GM19324 (cell line): ENCODE measurements around the gene OR7G1.
A peak's percentile ranks its signal among the peaks of the same experiment; 100 is the strongest.

Experiments
- ATAC-seq: cut with Tn5 transposase; IDR thresholded peaks from one replicate; pipeline ENCODE4 v1.9.1; 2021; ENCODE audit warnings: mild to moderate bottlenecking, moderate library complexity; ENCODE audit not compliant: unreplicated experiment, low FRiP score

Gene OR7G1, protein sequence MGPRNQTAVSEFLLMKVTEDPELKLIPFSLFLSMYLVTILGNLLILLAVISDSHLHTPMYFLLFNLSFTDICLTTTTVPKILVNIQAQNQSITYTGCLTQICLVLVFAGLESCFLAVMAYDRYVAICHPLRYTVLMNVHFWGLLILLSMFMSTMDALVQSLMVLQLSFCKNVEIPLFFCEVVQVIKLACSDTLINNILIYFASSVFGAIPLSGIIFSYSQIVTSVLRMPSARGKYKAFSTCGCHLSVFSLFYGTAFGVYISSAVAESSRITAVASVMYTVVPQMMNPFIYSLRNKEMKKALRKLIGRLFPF

GRCh38 chr19:9115307-9115813, at the start of gene OR7G1:
OR7G1 (minus strand) TSS chr19:9115763; CDS start chr19:9115763, 0 bp downstream.
- no peak for ATAC-seq

DNA sequence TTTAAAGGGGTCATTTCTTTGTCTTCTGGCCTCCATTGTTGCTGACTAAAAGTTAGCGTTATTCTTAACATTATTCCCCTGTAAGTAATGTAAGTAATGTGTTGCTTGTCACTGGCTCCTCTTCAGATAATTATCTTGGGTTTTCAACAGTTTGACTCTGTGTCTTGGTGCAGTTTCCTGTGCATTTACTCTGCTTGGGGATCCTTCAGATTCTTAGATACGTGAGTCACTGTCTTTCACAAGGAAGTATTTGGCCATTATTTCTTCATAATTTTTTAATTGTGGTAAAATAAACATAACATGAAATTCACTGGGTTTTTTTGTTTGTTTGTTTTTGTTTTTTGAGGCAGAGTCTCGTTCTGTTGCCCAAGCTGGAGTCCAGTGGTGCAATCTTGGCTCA, 49.7 kb upstream of the OR7G1 start:
- no peak for ATAC-seq

DNA sequence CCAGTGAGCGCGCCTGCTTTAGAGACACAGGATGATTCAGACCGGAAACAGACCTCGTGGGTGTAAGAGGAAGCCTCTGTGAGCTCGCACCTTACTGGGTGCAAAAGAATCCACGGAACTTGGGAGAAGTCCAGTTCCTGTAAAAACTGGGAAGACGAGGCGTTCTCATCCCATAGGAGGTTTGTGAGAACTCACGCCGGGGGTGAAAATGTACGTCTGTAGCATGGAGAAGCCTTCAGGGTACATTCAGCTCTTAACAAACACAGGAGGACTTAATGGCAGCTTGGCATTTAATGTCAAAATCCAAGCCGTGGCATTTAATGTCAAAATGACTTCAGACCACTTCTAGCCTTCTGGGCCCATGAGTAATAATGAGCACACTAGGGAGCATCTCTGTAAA, 45.9 kb upstream of the OR7G1 start:
- ATAC-seq, result no peak

DNA sequence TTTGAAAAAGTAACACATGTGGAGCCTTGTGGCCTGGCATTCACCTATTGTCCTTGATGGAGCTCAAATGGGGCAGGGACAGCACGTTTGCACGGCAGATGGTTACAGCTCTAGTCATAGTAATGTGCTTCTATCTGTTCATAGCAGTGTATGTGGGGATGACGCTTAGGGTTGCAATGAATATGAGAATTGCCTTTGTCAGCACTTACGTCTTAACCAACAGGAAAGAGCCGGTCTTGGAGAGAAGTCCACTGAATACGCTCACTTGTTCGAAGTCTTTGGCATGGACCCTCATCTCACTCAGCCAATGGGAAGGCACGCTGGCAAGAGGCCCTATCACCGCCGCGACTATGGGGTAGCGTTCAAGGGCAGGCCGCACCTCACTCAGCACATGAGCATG, 44.3 kb upstream of the OR7G1 start:
- ATAC-seq, result no peak

- no peak for ATAC-seq
Measured at GRCh38 chr19:9156304-9156703, 40.7 kb upstream of the OR7G1 start.

DNA sequence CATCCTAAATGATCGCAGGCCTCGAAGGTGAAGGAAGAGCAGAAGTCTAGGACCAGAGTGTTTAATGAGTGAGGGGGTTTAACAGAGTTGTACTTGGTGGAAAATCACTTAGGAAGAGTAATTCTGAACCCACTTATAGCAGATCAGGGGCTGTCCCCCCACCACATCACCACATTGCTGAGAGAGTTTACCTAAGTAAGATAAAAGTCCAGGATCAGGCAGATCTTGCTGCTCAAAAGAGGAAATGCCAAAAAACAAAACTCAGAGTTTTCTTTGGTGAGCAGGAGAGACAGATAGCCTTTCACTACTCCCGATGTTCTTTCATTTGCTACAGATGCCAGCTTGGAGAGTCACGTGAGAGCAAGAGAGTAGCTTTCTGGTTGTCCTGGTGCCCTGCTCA, 40.0 kb upstream of the OR7G1 start:
- no peak for ATAC-seq

GRCh38 chr19:9151367-9151766, 35.8 kb upstream of the OR7G1 start:
- no peak for ATAC-seq

DNA sequence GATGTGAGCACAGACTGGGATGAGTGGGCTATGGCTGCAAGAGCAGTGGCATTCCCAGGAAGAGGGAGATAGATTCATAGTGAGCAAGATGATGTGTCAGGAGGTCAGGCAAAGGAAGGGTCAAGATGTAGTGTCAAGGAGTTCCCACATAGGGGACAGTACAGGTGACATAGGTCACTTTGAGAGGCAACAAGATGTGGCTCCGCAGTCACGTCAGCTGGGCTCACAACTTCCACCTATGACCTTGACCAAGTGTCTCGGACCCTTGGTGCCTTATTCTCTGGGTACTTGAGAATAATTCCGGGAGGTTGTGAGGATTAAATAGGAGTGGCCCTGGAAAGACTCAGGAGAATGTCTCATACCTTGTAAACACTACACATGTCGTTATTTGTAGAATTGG, 35.1 kb upstream of the OR7G1 start:
- no peak for ATAC-seq

GRCh38 chr19:9149997-9150396, 34.4 kb upstream of the OR7G1 start:
- no peak for ATAC-seq

DNA sequence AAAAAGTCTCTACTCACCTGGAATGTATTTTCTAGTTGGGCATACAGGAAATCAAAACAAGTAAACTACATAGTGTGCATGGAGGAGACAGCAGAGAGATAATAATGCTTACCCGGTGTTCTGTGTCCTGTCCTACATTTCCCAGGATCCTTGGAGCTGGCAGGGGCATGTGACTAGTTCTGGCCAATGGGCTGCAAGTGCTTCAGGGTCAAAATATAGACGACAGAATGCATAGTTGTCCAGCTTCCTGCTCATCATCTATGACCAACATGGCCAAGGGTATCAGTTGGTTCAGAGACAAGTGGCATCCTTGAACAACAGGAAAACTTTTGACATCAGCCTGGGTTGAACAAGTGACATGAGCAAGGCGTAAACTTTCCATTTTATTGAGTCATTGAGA, 33.1 kb upstream of the OR7G1 start:
- no peak for ATAC-seq

GRCh38 chr19:9146882-9147281, 31.3 kb upstream of the OR7G1 start:
- no peak for ATAC-seq

- no peak for ATAC-seq
Measured at GRCh38 chr19:9144920-9145319, 29.4 kb upstream of the OR7G1 start.

DNA sequence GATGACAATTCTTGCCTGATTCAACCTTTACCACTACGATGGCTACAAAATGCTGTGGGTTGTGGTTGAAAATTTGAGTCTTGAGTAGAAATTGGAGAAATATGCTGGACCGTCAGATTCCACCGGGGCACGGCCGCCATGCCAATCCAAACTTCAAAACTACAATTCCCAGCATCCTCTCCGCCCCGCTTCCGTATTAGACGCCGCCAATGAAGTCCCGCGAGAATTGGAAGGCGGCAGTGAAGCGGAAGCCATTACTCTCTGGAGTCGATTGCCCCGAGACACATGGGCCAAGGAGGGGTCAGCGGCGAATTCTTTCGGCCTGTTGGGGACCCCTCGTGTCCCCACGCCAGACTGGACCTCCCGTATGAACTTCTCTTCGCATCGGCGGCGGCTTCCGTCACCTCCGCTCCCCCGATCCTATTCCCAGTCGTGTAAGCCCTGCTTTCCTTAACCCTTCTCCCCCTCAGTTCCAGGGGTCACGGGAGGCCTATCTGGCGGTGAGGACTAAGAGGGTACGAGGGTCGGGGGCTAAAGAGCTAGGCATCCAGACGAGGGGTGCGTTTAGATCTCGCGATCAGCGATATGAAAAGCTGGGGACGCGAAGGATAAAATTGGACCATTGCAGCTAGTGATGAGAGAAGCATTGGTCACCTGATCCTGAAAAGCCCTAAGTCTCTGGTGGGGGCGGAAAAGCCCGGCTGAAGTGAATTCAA, 24.8 kb upstream of the OR7G1 start, which contains the start of gene ZNF317:
TSS of gene ZNF317 (plus strand) at position 239 of the 716 bp plus-strand sequence. CDS start 15,620 bp downstream, outside the sequence.
- peak; percentile 98 for ATAC-seq

- ATAC-seq, result peak; percentile 14
Measured at GRCh38 chr19:9139609-9140158, 24.1 kb upstream of the OR7G1 start.

DNA sequence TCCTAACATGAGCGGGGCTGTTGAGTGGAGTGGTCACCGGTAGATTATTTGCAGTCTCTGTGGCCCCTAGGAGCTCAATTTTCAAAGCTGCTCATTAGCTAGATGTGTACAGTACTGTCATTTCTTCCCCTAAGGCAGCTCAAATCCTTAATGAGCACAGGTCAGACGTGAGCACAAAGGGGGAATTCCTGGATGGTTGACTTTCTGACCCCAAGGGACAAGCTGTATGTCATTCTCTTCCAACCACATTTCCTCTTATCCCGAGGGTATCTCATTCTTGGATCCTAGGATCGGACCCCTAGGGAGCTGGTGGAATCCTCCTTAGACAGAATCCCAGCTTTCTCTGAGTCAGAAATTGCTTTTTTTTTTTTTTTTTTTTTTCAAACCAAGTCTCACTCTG, 16.9 kb upstream of the OR7G1 start:
- ATAC-seq, result no peak

- ATAC-seq, result no peak
Measured at GRCh38 chr19:9130965-9131364, 15.4 kb upstream of the OR7G1 start.

GRCh38 chr19:9128171-9128570, 12.6 kb upstream of the OR7G1 start:
- no peak for ATAC-seq

DNA sequence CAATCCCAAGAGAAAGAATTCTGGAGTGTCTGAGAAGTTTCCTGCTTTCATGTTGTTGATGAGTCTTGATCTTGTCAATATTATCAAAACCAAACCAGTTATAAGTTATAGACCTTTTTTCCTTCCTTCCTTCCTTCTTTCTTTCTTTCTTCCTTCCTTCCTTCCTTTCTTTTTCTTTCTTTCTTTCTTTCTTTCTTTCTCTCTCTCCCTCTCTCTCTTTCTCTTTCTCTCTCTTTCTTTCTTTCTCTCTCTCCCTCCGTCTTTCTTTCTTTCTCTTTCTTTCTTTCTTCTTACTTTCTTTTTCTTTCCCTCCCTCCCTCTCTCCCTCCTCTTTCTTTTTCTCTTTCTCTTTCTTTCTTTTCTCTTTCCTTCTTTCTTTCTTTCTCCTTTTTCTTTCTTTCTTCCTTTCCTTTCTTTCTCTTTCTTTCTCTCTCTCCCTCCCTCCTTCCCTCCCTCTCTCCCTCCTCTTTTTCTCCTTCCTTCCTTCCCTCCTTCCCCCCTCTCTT, 11.4 kb upstream of the OR7G1 start, which contains the start of gene OR7G3:
TSS of gene OR7G3 (minus strand) at position 51 of the 506 bp plus-strand sequence. CDS start at position 51, 0 bp downstream.
- ATAC-seq, result no peak

DNA sequence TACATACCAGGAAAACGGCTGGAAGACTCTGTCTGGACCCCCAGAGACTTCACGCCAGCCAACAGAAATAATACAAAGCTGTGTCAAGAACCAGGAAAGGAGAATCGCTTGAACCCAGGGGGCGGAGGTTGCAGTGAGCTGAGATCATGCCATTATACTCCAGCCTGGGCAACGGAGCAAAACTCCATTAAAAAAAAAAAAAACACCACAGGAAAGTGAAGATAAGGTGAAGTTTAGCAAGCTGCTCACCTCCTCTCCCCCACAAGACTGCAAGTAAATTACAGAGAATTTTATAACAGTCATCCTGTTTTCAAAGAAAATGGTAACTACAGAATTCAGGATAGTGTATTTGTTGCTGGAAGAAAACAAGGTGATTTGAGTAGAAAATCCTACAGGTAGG, 984 bp upstream of the OR7G1 start:
- ATAC-seq, result no peak

- no peak for ATAC-seq
Measured at GRCh38 chr19:9109959-9110358, 5.6 kb downstream of the OR7G1 start.

DNA sequence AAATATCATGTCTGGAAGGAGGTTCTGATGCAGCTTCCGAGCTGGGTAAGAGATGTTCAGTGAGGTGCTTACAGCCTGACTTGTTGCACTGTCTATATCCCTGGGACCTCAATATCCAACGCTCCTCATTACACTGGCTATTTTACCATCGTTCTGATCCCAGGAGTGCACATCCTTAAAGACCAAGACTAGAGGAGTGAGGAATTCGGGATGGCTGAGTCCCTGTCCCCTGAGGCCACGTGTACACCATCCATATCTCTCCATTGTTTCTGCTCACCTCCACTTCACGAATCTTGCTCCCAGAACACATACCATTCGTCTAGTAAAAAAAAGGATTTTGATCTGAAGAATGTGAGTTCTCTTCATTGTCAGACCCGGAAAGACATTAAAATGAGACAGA, 8.2 kb downstream of the OR7G1 start, which contains the start of gene OR7G2:
TSS of gene OR7G2 (minus strand) at position 101 of the 400 bp plus-strand sequence. CDS start 4,232 bp downstream, outside the sequence.
- ATAC-seq, result no peak
